Keratinocyte (primary cell): ENCODE measurements around the gene LTB4R2. TPM values are rescaled to one million over a fixed set of nuclear protein-coding genes. Genes with fewer than 3 reads are reported as not detected.

ENCODE experiments used
- DNase-seq: peaks from one replicate; pipeline ENCODE4 v3.0.0-alpha.2; 2011; ENCODE audit warnings: low read depth, missing footprints, low spot score
- FAIRE-seq: peaks from 2 replicates; lab custom pipeline; 2011; peaks lifted over from hg19 to GRCh38; lab: Jason Lieb, UNC
- H2AFZ ChIP-seq: 2 replicates; pipeline ENCODE4 v1.6.0; 2012; ENCODE audit warnings: low read length, control low read depth, inconsistent platforms; ENCODE audit not compliant: control insufficient read depth
- H3K27ac ChIP-seq: 2 replicates; pipeline ENCODE4 v1.5.1; 2011; ENCODE audit warnings: low read length; ENCODE audit not compliant: control insufficient read depth, insufficient read depth
- H3K27me3 ChIP-seq: 3 replicates; pipeline ENCODE4 v1.6.0; 2011; ENCODE audit warnings: low read length; ENCODE audit not compliant: control insufficient read depth, insufficient read depth; ENCODE audit errors: extremely low read depth
- H3K36me3 ChIP-seq, 2 experiments: 2 replicates in 1 of 2; 3 replicates in 1 of 2; pipeline ENCODE4 v1.5.1; 2011; ENCODE audit warnings: low read length in 2 of 2, mild to moderate bottlenecking in 1 of 2; ENCODE audit not compliant: control insufficient read depth in 2 of 2, insufficient read depth in 2 of 2; ENCODE audit errors: extremely low read depth in 1 of 2
- H3K4me1 ChIP-seq: 3 replicates; pipeline ENCODE4 v1.5.1; 2011; ENCODE audit warnings: low read length; ENCODE audit not compliant: control insufficient read depth, insufficient read depth; ENCODE audit errors: extremely low read depth
- H3K4me2 ChIP-seq: 3 replicates; pipeline ENCODE4 v1.6.0; 2011; ENCODE audit warnings: low read depth, low read length; ENCODE audit not compliant: control insufficient read depth, insufficient read depth; ENCODE audit errors: extremely low read depth
- H3K4me3 ChIP-seq, 3 experiments: fragments of 200-600 bp in 1 of 3; sonication (generic) in 1 of 3; 2 replicates in 2 of 3; 3 replicates in 1 of 3; pipeline ENCODE4 v1.5.1; 2011 to 2016; ENCODE audit warnings: low read length in 3 of 3, mild to moderate bottlenecking in 3 of 3, control low read depth in 2 of 3, inconsistent platforms in 1 of 3, low read depth in 1 of 3, mixed read lengths in 1 of 3, mixed run types in 1 of 3, moderate library complexity in 1 of 3; ENCODE audit not compliant: control insufficient read depth in 2 of 3, insufficient read depth in 2 of 3; ENCODE audit errors: extremely low read depth in 1 of 3
- H3K79me2 ChIP-seq: 2 replicates; pipeline ENCODE4 v1.6.0; 2012; ENCODE audit warnings: low read length; ENCODE audit not compliant: control insufficient read depth, insufficient read depth
- H3K9ac ChIP-seq: 3 replicates; pipeline ENCODE4 v1.6.0; 2011; ENCODE audit warnings: low read length; ENCODE audit not compliant: control insufficient read depth, insufficient read depth; ENCODE audit errors: extremely low read depth
- H3K9me1 ChIP-seq: 3 replicates; pipeline ENCODE4 v1.6.0; 2011; ENCODE audit warnings: low read length; ENCODE audit not compliant: control insufficient read depth, insufficient read depth; ENCODE audit errors: extremely low read depth
- H3K9me3 ChIP-seq: 2 replicates; pipeline ENCODE4 v1.5.1; 2012; ENCODE audit warnings: low read depth, low read length; ENCODE audit not compliant: control insufficient read depth
- H4K20me1 ChIP-seq: 3 replicates; pipeline ENCODE4 v1.6.0; 2011; ENCODE audit warnings: low read length; ENCODE audit not compliant: control insufficient read depth, insufficient read depth; ENCODE audit errors: extremely low read depth
- CTCF ChIP-seq, 3 experiments: IDR thresholded peaks in 1 of 3; conservative IDR thresholded peaks in 1 of 3; optimal IDR thresholded peaks in 1 of 3; 2 replicates in 2 of 3; 3 replicates in 1 of 3; pipeline versions ENCODE3 to v1.5.1; 2011; ENCODE audit warnings: low read length in 3 of 3, mild to moderate bottlenecking in 3 of 3, moderate library complexity in 2 of 3, control low read depth in 1 of 3, inconsistent platforms in 1 of 3; ENCODE audit not compliant: insufficient read depth in 2 of 3; ENCODE audit errors: extremely low read depth in 1 of 3
- EZH2 ChIP-seq: IDR thresholded peaks from one replicate; pipeline ENCODE4 v1.6.1; 2012; ENCODE audit warnings: inconsistent platforms, mild to moderate bottlenecking, low read length, moderate library complexity
- dilution Hi-C: fragments of 300-500 bp; cut with MboI; formaldehyde crosslinking; loops from one replicate; pipeline ENCODE4 v1.7.0; 2020; ENCODE audit warnings: low sequenced_read_pairs; ENCODE audit not compliant: extremely low pct_ligation_motif_present
- polyA plus RNA-seq, 5 experiments: library from polyadenylated mRNA; depleted of rRNA in 3 of 5; stranded (reverse) in 3 of 5; stranded (forward) in 1 of 5; unstranded in 1 of 5; fragments of >200 nt; gene quantifications; 1 replicate in 1 of 5; 2 replicates in 3 of 5; 3 replicates in 1 of 5; pipeline versions ENCODE4 v1.2.1 to v1.2.3, GENCODE V29; 2011 to 2012; ENCODE audit warnings: missing spikeins in 2 of 5, low read depth in 1 of 5, low replicate concordance in 1 of 5

Gene LTB4R2
- polyA plus RNA-seq, 1 donor (not counting 4 experiments of a cell fraction or from before 2014, with no cell fraction given): 7.9 TPM

- no peaks in the 10 kb centered on the region for H3K9me1 ChIP-seq
- H3K4me1 ChIP-seq: peaks cover 7% of the 10 kb centered on the region
- peaks cover 0 to 2% of the 10 kb centered on the region in 2 experiments for H3K36me3 ChIP-seq
These were observed 30.7 kb downstream of the LTB4R2 start for GRCh38 chr14:24340606-24341005.

DNA sequence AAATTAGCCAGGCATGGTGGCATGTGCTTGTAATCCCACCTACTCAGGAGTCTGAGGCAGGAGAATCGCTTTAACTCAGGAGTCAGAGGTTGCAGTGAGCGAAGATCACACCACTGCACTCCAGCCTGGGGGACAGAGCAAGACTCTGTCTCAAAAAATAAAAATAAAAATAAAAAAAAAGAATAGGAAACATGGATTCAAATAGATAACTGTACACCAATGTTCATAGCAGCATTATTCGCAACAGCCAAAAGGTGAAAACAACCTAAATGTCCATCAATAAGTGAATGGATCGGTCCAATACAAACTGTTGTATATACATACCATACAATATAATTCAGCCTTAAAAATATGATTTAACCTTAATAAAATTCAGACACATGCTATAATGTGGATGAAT, 32.9 kb downstream of the LTB4R2 start:
- no peak for TF ChIP-seq EZH2
- no peak for TF ChIP-seq CTCF (optimal IDR thresholded peaks at IDR 0.05 in 1 of 3, IDR thresholded peaks at IDR 0.05 in 1 of 3, conservative IDR thresholded peaks at IDR 0.05 in 1 of 3; ENCODE audit: extremely low read depth in 1 of 3, insufficient read depth in 2 of 3, low read length in 3 of 3)
- no peak for FAIRE-seq
- peaks cover 3% of the 10 kb centered on the region for H3K27me3 ChIP-seq

More at GRCh38 chr14:24340606-24341005, 30.7 kb downstream of the LTB4R2 start:
- Histone ChIP-seq H2AFZ (no peak overlapping the region), H3K27ac (no peak overlapping the region), H3K4me2 (no peak overlapping the region), H3K4me3 (no peak overlapping the region), H3K27me3 (peaks cover 3% of the 10 kb centered on the region), H3K9ac (no peak overlapping the region), H3K9me3 (no peaks in the 10 kb centered on the region), H3K79me2 (no peaks in the 10 kb centered on the region), H4K20me1 (no peaks in the 10 kb centered on the region)
- TF ChIP-seq CTCF (optimal IDR thresholded peaks at IDR 0.05 in 1 of 3, IDR thresholded peaks at IDR 0.05 in 1 of 3, conservative IDR thresholded peaks at IDR 0.05 in 1 of 3; ENCODE audit: extremely low read depth in 1 of 3, insufficient read depth in 2 of 3, low read length in 3 of 3): no peak
- TF ChIP-seq EZH2: no peak
- dilution Hi-C loops: no loop called here
- DNase-seq: no peak
- no peak for FAIRE-seq

More for the DNA sequence above, 32.9 kb downstream of the LTB4R2 start:
- H3K9me3 ChIP-seq: no peaks in the 10 kb centered on the region
- no peaks in the 10 kb centered on the region for H3K79me2 ChIP-seq
- H3K4me1 ChIP-seq: peaks cover 7% of the 10 kb centered on the region
- H3K9ac ChIP-seq: no peak overlapping the region
- no peak overlapping the region for H3K4me3 ChIP-seq
- H2AFZ ChIP-seq: no peak overlapping the region
- dilution Hi-C loops: no loop called here
- no peak for DNase-seq
- H3K9me1 ChIP-seq: no peaks in the 10 kb centered on the region
- no peak overlapping the region for H3K4me2 ChIP-seq
- H3K36me3 ChIP-seq: no peaks in the 10 kb centered on the region
- H3K27ac ChIP-seq: no peak overlapping the region
- H4K20me1 ChIP-seq: no peaks in the 10 kb centered on the region
